Loucy (cell line): ENCODE data around the gene PSD2.

ENCODE experiments used
- H2AFZ ChIP-seq: fragments of 200-600 bp; sonication (generic); 2 replicates; pipeline ENCODE4 v1.6.0; 2016; ENCODE audit warnings: antibody characterized with exemption, mild to moderate bottlenecking, low read length, moderate library complexity
- H3F3A ChIP-seq: fragments of 200-600 bp; 2 replicates; pipeline ENCODE4 v1.6.0; 2016; ENCODE audit warnings: antibody characterized with exemption, low read depth, mild to moderate bottlenecking
- H3K27me3 ChIP-seq: fragments of 200-600 bp; sonication (generic); 2 replicates; pipeline ENCODE4 v1.6.1; 2014; ENCODE audit warnings: low read length, mild to moderate bottlenecking; ENCODE audit not compliant: insufficient read depth, poor library complexity, severe bottlenecking
- H3K36me3 ChIP-seq: fragments of 200-600 bp; sonication (generic); 2 replicates; pipeline ENCODE4 v1.6.1; 2016; ENCODE audit warnings: low read length; ENCODE audit not compliant: insufficient read depth
- H3K4me1 ChIP-seq: fragments of 200-600 bp; sonication (generic); 2 replicates; pipeline ENCODE4 v1.5.1; 2014; ENCODE audit warnings: low read length, mild to moderate bottlenecking; ENCODE audit not compliant: insufficient read depth, poor library complexity, severe bottlenecking
- H3K4me2 ChIP-seq: fragments of 200-600 bp; sonication (generic); 2 replicates; pipeline ENCODE4 v1.6.0; 2014; ENCODE audit warnings: antibody characterized with exemption, low read length, low read depth, mild to moderate bottlenecking; ENCODE audit not compliant: poor library complexity, severe bottlenecking
- H3K4me3 ChIP-seq: fragments of 200-600 bp; sonication (generic); 2 replicates; pipeline ENCODE4 v1.5.1; 2014; ENCODE audit warnings: low read length, mild to moderate bottlenecking, mixed read lengths; ENCODE audit not compliant: poor library complexity, severe bottlenecking
- H3K79me2 ChIP-seq: fragments of 200-600 bp; sonication (generic); 2 replicates; pipeline ENCODE4 v1.6.1; 2014; ENCODE audit warnings: low read length; ENCODE audit not compliant: insufficient read depth
- H3K9ac ChIP-seq: fragments of 200-600 bp; sonication (generic); 2 replicates; pipeline ENCODE4 v1.6.0; 2014; ENCODE audit warnings: mild to moderate bottlenecking, low read depth, low read length, moderate library complexity; ENCODE audit not compliant: poor library complexity, severe bottlenecking
- H3K9me2 ChIP-seq: fragments of 200-600 bp; sonication (generic); replicated peaks from 2 replicates; pipeline ENCODE4 v1.6.1; 2016; ENCODE audit warnings: low read depth, low read length, mixed read lengths
- H3K9me3 ChIP-seq: fragments of 200-600 bp; sonication (generic); 2 replicates; pipeline ENCODE4 v1.6.1; 2014; ENCODE audit warnings: mild to moderate bottlenecking, antibody characterized with exemption, low read length, low read depth; ENCODE audit not compliant: insufficient read depth
- H4K20me1 ChIP-seq: fragments of 200-600 bp; sonication (generic); 2 replicates; pipeline ENCODE4 v1.6.0; 2014; ENCODE audit warnings: antibody characterized with exemption, low read length, mild to moderate bottlenecking; ENCODE audit not compliant: insufficient read depth, poor library complexity, severe bottlenecking
- CTCF ChIP-seq: fragments of 200-600 bp; sonication (generic); conservative IDR thresholded peaks from 2 replicates; pipeline ENCODE4 v1.5.1; 2014; ENCODE audit warnings: mild to moderate bottlenecking, antibody characterized with exemption, low read length
- EZH2phosphoT487 ChIP-seq: fragments of 200-600 bp; IDR thresholded peaks from 2 replicates; pipeline ENCODE4 v1.6.1; 2018; ENCODE audit warnings: antibody characterized with exemption, mild to moderate bottlenecking, moderate library complexity, borderline replicate concordance

The PSD2 gene

GRCh38 chr5:139825690-139826089 lies 30.1 kb downstream of the PSD2 start:
- no peaks in the 10 kb centered on the region for H3F3A ChIP-seq
- H2AFZ ChIP-seq = no peak overlapping the region
- H3K9me2 ChIP-seq = no peaks in the 10 kb centered on the region
- H3K4me3 ChIP-seq = no peak overlapping the region
- no peaks in the 10 kb centered on the region for H3K36me3 ChIP-seq
- no peaks in the 10 kb centered on the region for H3K79me2 ChIP-seq
- H3K9me3 ChIP-seq = no peaks in the 10 kb centered on the region
- H4K20me1 ChIP-seq = no peaks in the 10 kb centered on the region
- peaks cover 3% of the 10 kb centered on the region for H3K27me3 ChIP-seq
- H3K4me1 ChIP-seq = no peaks in the 10 kb centered on the region
- TF ChIP-seq EZH2phosphoT487 = no peak
- no peak for TF ChIP-seq CTCF
- H3K9ac ChIP-seq = no peak overlapping the region
- H3K4me2 ChIP-seq = no peak overlapping the region

GRCh38 chr5:139828207-139828895 lies 32.7 kb downstream of the PSD2 start:
- Histone ChIP-seq H3K9me3 (no peaks in the 10 kb centered on the region), H3K36me3 (no peaks in the 10 kb centered on the region), H4K20me1 (no peaks in the 10 kb centered on the region), H3K4me2 (no peak overlapping the region), H3K27me3 (peaks cover 3% of the 10 kb centered on the region), H3K9ac (no peak overlapping the region), H3F3A (no peaks in the 10 kb centered on the region), H3K4me1 (no peaks in the 10 kb centered on the region), H3K9me2 (no peaks in the 10 kb centered on the region), H3K79me2 (no peaks in the 10 kb centered on the region), H3K4me3 (no peak overlapping the region), H2AFZ (no peak overlapping the region)
- TF ChIP-seq EZH2phosphoT487 (no peak), CTCF (no peak)

GRCh38 chr5:139829471-139829870 lies 33.9 kb downstream of the PSD2 start:
- Histone ChIP-seq H3K4me1 (no peaks in the 10 kb centered on the region), H4K20me1 (no peaks in the 10 kb centered on the region), H3K27me3 (peaks cover 3% of the 10 kb centered on the region)

More at GRCh38 chr5:139829471-139829870, 33.9 kb downstream of the PSD2 start:
- H3K9ac ChIP-seq = no peak overlapping the region
- no peak overlapping the region for H2AFZ ChIP-seq
- TF ChIP-seq EZH2phosphoT487 (no peak), CTCF (no peak)
- H3F3A ChIP-seq = no peaks in the 10 kb centered on the region
- no peak overlapping the region for H3K4me3 ChIP-seq
- H3K9me2 ChIP-seq = no peaks in the 10 kb centered on the region
- H3K36me3 ChIP-seq = no peaks in the 10 kb centered on the region
- H3K79me2 ChIP-seq = no peaks in the 10 kb centered on the region
- no peaks in the 10 kb centered on the region for H3K9me3 ChIP-seq
- no peak overlapping the region for H3K4me2 ChIP-seq
